OCI-M2 (cell line): ENCODE results near the gene ATP6V0A1.
A peak's percentile ranks its signal among the peaks of the same experiment; 100 is the strongest.
"Not testable (repeated sequence)": the region's sequence is repeated elsewhere in the genome, so short reads cannot be mapped to it uniquely, and the experiment has no call there.

ENCODE experiments used
- DNase-seq: peaks from one replicate; lab custom pipeline; 2025; ENCODE audit not compliant: unreplicated experiment; lab: John Stamatoyannopoulos, UW

Gene ATP6V0A1

GRCh38 chr17:42458497-42459255, at the start of gene ATP6V0A1:
Gene ATP6V0A1 (plus strand): TSS chr17:42458878. CDS start chr17:42460895, 2,017 bp downstream.
- peak; percentile 59 for DNase-seq

DNA sequence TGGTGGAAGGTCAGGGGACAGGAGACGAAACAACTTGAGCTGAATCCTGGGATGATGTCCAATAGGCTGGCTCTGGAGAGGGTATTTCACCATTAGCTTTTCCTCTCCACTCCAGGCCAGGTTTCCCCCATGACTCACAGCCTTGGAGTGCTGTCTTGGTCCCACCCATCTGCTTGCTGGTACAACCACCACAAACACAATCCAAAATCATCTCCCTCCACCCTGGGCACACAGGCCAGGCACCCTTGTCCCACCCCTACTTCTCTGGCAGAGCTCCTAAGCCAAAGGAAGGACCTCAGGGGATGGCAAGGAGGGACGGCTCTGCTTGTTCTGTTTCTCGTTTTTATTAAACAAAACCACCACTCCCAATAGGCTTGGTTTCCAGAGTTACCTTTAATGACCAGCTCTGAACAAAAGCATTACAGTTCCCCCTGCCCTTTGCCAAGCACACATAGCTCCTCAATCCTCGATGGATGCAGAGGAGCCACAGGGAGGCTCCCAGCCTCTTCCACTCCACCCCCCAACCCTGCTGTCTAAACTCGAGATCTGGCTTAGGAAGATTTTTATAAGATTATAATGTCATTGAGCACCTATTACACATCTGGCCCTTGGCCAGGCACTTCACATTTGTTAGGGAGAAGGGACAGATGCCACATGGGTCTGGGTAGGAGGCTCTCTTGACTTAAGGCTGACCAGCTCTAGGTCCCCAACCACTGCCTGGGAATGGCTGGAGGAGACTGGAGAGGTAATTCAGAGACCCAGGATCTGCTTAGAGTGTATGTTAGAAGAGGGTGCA, 49.0 kb upstream of the ATP6V0A1 start:
- DNase-seq = no peak

DNA sequence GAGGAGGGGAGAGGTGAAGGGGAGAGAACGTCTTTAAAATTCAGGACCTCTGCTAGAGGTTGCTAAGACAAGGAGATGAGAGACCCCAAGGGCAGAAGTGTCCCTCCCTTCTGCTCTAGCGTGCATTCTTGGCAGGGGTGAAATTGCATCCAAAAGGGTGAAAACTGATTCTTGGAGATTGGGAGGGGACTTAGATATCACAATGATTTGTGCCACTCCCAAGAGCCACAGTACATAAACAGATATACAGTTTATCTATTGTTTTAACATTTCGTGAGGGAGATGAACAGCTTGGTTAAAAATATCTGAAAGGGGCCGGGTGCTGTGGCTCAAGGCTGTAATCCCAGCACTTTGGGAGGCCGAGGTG, 48.4 kb upstream of the ATP6V0A1 start:
- no peak for DNase-seq

DNA sequence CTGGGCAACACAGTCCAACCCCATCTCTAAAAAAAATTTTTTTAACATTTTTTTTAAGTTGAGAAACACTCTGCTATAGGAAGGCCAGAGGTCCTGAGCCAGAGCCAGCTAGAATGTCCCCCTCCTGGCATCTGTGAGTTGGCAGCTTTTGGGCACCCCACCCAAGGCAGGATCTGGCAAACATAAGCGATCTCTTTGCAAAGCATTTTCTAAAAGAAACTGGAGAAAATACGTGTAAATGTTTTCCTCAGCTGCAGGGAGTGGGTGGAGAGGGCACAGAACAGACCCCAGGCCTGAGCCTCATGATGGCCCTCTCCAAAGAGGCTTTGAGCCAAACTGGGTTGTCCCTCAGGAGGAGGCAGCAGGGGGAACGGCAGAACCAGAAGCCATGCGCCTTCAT, 47.3 kb upstream of the ATP6V0A1 start:
- no peak for DNase-seq

DNA sequence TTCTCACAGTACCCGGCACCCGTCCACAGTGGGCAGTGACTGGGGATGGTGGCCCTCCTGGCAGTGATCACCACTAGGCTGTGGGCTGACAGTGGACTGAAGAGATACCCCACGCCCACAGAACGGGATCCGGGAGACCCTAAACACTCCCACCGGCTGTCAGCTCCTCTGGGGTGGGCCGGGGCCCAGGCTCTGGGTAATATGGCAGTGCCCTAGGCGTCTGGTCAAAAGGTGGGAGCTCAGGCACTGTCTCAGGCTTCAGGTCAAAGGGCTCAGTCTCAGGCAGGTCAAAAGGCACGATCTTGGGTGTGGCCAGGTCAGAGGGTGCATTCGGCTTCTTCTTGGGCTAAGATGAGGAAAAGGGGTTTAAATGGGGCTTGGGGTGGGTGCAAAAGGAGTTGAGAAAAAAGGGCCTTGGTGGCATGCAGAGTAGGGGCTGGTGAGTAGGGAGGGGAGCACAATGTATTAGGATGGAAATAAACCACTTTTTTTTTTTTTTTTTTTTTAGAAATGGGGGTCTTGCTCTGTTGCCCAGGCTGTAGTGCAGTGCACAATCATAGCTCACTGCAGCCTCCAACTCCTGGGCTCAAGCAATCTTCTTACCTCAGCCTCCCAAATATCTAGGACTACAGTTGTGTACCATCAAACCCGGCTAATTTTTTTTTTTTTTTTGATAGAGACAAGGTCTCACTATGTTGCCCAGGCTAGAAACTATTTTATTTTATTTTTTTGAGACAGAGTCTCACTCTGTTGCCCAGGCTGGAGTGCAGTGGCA, 46.6 kb upstream of the ATP6V0A1 start:
- no peak for DNase-seq

GRCh38 chr17:42413464-42414040, 45.1 kb upstream of the ATP6V0A1 start:
- DNase-seq = no peak

DNA sequence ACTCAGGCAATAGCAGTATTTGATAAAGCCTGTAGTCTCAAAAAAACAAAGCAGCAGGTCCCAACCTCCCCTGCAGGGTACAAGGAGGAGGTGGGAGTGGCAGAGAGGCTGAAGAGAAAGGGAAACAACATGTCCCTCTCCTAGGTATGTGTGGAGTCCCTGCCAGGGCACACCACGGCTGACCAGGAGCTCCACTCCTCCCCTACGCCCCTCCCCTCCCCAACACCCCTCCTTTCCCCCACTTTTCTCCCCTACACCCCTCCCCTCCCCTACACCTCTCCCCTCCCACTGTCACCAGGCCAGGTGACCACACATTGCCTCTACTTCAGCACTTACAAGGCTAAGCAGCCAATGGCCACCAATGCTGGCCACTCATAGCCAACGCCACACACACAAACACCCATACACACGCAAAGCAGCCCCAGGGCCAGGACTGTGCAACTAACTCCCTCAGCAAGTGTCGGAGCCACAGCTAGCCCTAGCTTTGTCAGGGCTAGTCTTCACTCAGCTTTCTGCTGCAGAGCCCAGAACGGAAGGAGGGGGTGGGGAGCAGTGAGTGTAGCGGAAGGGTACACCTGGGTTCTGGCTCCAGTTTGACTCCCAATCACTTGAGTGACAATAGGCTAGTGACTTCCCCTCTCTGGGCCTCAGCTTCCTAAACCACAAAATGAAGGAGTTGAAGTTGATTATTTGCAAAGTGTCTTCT, 43.8 kb upstream of the ATP6V0A1 start:
- no peak for DNase-seq

DNA sequence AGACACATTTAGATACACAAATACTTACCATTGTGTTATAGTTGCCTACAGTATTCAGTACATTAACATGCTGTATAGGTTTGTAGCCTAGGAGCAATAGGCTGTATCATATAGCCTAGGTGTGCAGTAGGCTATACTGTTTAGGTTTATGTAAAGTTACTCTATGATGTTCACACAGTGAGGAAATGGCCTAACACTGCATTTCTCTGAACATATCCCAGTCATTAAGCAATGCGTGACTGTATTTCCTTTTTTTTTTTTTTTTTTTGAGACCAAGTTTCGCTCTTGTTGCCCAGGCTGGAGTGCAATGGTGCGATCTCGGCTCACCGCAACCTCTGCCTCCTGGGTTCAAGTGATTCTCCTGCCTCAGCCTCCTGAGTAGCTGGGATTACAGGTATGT, 40.7 kb upstream of the ATP6V0A1 start:
- not testable (repeated sequence) for DNase-seq

- no peak for DNase-seq
Measured at GRCh38 chr17:42421136-42421506, 37.6 kb upstream of the ATP6V0A1 start.

- DNase-seq = no peak
Measured at GRCh38 chr17:42421507-42422338, 37.0 kb upstream of the ATP6V0A1 start.

DNA sequence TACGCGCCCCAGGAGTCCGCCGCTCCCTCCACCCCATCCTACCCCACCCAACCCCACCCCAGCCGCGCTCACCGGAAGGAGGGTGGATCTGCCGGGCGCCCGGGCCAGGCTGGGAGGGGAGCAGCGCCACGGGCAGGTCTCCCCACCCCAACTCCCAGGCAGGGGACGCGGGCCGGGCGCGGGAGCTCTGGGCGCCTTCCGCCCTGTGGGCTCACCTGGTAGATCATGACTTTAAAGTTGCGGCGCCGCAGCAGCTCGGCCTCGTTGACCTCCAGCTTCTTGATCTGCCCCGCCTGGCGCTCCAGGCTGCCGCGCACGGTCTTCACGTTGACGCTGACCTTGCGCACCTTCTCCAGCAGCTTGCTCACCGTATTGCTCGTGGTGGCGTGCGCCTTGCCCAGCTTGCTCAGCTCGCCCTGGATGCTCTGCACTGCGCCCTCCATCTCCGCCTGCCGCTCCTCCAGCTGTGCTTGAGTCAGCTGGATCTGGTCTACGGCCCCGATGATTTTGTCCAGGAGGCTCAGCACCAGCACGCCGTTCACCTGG, 36.2 kb upstream of the ATP6V0A1 start:
- DNase-seq = no peak

DNA sequence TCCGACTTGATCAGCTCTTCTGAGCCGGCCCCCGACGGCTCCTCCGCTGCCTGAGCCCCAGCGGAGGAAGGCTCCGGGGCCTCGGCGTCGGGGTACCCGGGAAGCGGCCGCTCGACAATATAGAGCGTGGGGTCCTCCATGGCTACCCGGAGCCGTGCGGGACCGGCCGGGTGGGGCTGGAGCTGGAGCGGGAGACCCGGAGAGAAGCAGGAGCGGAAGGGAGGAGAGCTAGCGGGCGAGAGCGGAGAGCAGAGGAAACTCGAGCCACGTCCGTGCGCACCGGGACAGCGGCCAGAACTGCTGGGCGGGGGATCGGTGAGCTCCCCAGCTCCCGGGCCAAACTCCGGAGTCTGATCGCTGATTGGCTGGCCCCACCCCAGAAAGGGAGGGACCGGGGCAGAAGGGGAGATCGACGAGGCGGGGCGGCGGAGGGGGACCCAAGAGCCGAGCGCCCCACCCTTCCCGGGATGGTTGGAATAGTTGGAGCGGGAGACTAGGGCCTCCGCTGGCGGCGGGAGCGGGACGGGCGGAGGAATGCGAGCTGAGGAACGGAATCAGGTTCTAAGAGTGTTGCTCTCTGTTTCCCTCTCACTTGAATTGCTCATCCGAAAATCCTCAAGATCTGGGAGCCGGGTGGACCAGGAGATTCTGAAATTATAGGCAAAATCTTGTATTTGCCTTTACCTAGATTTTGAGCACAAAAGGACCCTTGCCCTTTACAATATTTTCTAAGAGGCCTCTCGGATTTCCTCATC, 35.5 kb upstream of the ATP6V0A1 start, which contains the start of gene CAVIN1:
CAVIN1 (minus strand) TSS at position 299 of the 755 bp plus-strand sequence; CDS start at position 140, 159 bp downstream.
- DNase-seq = no peak

DNA sequence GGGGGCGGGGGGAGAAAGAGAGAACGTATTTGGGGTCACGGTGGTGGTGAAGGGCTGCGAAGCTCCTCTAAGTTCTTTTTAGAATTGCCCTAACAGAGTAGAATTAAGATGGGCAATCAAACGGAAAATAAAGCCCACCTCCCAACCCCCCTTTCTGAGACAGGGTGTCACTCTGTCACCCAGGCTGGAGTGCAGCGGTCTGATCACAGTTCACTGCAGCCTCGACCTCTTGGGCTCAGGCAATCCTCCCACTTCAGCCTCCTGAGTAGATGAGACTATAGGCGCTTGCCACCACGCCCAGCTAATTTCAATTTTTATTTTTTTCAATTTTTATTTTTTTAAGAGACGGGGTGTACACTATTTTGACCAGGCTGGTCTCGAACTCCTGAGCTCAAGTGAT, 34.9 kb upstream of the ATP6V0A1 start:
- DNase-seq = no peak

GRCh38 chr17:42424991-42425610, 33.6 kb upstream of the ATP6V0A1 start:
- DNase-seq = no peak

GRCh38 chr17:42428141-42428944, 30.3 kb upstream of the ATP6V0A1 start:
- no peak for DNase-seq

GRCh38 chr17:42429726-42430447, 28.8 kb upstream of the ATP6V0A1 start:
- DNase-seq = no peak

DNA sequence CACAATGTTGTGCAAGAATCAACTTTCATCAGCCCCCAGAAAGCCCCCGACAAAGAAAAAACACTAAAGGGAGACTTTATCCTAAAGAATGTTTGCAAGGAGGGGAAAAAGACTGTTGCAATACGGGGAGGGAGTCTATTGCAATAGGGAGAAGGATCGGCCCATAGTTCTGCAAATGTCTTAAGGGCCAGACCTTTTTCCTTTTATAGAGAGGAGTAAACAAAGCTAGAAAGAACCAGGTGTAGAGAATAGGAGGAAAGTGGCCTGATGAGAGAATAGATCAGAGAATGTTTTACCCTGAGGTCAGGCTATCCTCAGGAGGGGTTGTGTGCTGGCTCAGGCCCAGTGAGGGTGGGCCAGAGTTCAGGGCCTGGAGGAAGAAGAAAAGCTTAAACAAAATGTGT, 26.9 kb upstream of the ATP6V0A1 start:
- no peak for DNase-seq
